Cardiac muscle cell (in vitro differentiated cells and primary cell): ENCODE results near the gene FETUB. TPM values are rescaled to one million over a fixed set of nuclear protein-coding genes. Genes with fewer than 3 reads are reported as not detected.
"Not testable (repeated sequence)": the region's sequence is repeated elsewhere in the genome, so short reads cannot be mapped to it uniquely, and the experiment has no call there.

Experiments
- DNase-seq, 2 donors: peaks; one replicate each; pipeline versions ENCODE4 v3.0.0 to v3.0.0-alpha.2; 2010 to 2017; ENCODE audit warnings: low read depth in 1 of 2, low spot score in 1 of 2
- H3K27ac ChIP-seq: fragments of 200-600 bp; sonication (generic); 2 replicates; pipeline ENCODE4 v1.5.1; 2016
- H3K27me3 ChIP-seq: fragments of 200-600 bp; sonication (generic); 2 replicates; pipeline ENCODE4 v1.6.0; 2016; ENCODE audit warnings: control low read depth
- H3K36me3 ChIP-seq: fragments of 200-600 bp; sonication (generic); 2 replicates; pipeline ENCODE4 v1.5.1; 2016; ENCODE audit warnings: control low read depth
- H3K4me1 ChIP-seq: fragments of 200-600 bp; sonication (generic); 2 replicates; pipeline ENCODE4 v1.8.1; 2017; ENCODE audit warnings: low read depth, mild to moderate bottlenecking, mixed run types
- H3K4me3 ChIP-seq: fragments of 200-600 bp; sonication (generic); 2 replicates; pipeline ENCODE4 v1.5.1; 2016; ENCODE audit warnings: mild to moderate bottlenecking
- H3K9me3 ChIP-seq: fragments of 200-600 bp; sonication (generic); 2 replicates; pipeline ENCODE4 v1.5.1; 2017; ENCODE audit warnings: low read depth, mild to moderate bottlenecking, control low read depth
- polyA plus RNA-seq: library from polyadenylated mRNA; unstranded; fragments of >200 nt; fragmentation: Nextera tagmentation; extraction: Ambion mirVana; gene quantifications from 2 replicates; pipeline ENCODE4 v1.2.1, GENCODE V29; 2016
- total RNA-seq: library from RNA; depleted of rRNA; stranded (reverse); fragments of >200 nt; gene quantifications from 2 replicates; pipeline ENCODE4 v1.2.3, GENCODE V29; 2016
- TF ChIP-seq, protein P1 (sequence below): IDR thresholded peaks from 2 replicates; pipeline ENCODE4 v1.5.1; 2012; ENCODE audit warnings: low read depth, mild to moderate bottlenecking, low read length

FETUB gene
- total and polyA plus RNA-seq, 2 experiments from 2014 or later, result not detected

DNA sequence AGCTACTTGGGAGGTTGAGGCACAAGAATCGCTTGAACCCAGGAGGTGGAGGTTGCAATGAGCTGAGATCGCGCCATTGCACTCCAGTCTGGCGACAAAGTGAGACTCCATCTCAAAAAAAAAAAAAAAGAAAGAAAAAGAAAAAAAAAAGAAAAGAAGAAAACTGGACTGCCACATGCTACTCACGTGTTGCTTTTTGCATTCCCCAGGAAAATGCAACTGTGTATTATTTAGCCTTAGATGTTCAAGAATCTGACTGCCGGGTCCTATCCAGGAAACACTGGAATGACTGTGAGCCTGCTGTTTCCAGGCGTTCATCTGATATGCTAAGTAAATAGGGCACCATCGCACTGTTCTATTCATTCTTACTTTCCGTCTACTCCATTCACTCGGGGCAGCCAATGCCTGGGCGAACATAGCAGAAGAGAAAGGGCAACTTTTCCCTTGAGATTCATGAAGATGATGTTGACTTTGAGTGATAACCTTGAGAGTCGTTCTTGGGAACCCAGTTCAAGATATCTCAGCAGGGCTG lies 47.0 kb downstream of the FETUB start:
- TF ChIP-seq, protein P1, sequence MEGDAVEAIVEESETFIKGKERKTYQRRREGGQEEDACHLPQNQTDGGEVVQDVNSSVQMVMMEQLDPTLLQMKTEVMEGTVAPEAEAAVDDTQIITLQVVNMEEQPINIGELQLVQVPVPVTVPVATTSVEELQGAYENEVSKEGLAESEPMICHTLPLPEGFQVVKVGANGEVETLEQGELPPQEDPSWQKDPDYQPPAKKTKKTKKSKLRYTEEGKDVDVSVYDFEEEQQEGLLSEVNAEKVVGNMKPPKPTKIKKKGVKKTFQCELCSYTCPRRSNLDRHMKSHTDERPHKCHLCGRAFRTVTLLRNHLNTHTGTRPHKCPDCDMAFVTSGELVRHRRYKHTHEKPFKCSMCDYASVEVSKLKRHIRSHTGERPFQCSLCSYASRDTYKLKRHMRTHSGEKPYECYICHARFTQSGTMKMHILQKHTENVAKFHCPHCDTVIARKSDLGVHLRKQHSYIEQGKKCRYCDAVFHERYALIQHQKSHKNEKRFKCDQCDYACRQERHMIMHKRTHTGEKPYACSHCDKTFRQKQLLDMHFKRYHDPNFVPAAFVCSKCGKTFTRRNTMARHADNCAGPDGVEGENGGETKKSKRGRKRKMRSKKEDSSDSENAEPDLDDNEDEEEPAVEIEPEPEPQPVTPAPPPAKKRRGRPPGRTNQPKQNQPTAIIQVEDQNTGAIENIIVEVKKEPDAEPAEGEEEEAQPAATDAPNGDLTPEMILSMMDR, result no peak
- Histone ChIP-seq H3K4me1 (no peaks in the 10 kb centered on the region), H3K4me3 (no peak overlapping the region), H3K27me3 (no peaks in the 10 kb centered on the region), H3K9me3 (no peaks in the 10 kb centered on the region), H3K36me3 (no peaks in the 10 kb centered on the region), H3K27ac (no peak overlapping the region)
- DNase-seq, result no peak

DNA sequence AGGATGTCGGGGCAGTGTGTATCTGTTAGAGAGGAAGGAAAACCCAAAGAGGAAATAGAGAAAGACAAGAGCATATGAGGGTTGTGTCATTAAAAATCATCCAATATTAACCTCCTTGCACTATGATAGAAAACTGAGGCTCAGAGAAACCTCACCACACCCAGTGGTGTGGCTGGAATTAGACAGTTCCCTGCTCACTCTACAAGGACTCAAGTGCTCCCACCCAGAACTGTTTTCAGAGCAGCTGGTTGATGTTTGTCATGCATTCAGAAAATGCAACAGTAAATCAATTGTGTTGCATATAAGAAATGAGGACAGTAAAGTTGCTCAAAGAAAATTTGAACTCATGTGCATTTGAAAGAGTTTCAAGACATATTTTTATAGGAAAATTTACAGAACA lies 50.1 kb downstream of the FETUB start:
- H3K27me3 ChIP-seq, H3K9me3 ChIP-seq, H3K36me3 ChIP-seq, H3K27ac ChIP-seq, H3K4me1 ChIP-seq, H3K4me3 ChIP-seq, DNase-seq: not testable (repeated sequence)

DNA sequence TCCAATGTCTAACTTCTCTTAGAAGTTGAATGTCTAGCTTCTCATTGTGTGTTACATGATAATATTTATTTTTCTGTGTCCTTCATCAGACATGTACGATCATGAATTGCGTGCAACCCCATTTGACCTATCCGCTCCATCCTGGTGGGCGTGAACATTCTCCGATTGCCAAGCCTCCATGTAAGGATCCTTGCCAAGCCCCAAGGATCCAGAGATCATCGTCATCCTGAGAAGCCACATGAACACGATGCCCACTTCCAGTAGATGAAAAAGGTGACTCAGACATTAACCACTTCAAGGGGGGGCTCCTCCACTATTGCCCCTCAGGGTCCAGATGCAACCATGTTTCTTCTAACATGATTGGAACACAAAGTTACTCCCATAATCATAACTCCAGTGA lies 51.5 kb downstream of the FETUB start:
- H3K36me3 ChIP-seq, result no peaks in the 10 kb centered on the region
- DNase-seq, result no peak
- H3K4me1 ChIP-seq, result no peaks in the 10 kb centered on the region
- H3K4me3 ChIP-seq, result no peak overlapping the region
- TF ChIP-seq, protein P1, result no peak
- no peak overlapping the region for H3K27ac ChIP-seq
- no peaks in the 10 kb centered on the region for H3K9me3 ChIP-seq
- H3K27me3 ChIP-seq, result no peaks in the 10 kb centered on the region

DNA sequence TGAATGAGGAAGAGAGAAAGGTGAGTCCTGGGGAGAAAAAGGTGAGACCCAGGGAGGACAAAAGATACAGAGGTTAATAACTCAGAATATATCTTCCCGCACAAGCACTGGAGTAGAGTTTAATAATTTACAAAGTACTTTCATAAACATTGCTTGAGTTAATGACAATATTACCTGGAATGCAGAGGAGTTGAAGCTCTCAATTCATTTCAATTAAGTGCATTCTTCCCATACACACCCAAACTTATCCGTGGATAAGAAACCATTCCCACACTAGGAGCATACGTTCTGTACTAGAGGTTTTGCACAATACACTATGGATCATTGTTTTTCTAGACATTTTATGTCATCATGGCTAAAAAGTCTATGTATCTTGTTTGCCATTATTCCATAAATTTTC lies 53.6 kb downstream of the FETUB start:
- Histone ChIP-seq H3K27ac (no peak overlapping the region), H3K4me3 (no peak overlapping the region), H3K9me3 (no peaks in the 10 kb centered on the region), H3K4me1 (peaks cover 5% of the 10 kb centered on the region), H3K27me3 (no peaks in the 10 kb centered on the region), H3K36me3 (no peaks in the 10 kb centered on the region)
- no peak for DNase-seq
- TF ChIP-seq, protein P1, result no peak

DNA sequence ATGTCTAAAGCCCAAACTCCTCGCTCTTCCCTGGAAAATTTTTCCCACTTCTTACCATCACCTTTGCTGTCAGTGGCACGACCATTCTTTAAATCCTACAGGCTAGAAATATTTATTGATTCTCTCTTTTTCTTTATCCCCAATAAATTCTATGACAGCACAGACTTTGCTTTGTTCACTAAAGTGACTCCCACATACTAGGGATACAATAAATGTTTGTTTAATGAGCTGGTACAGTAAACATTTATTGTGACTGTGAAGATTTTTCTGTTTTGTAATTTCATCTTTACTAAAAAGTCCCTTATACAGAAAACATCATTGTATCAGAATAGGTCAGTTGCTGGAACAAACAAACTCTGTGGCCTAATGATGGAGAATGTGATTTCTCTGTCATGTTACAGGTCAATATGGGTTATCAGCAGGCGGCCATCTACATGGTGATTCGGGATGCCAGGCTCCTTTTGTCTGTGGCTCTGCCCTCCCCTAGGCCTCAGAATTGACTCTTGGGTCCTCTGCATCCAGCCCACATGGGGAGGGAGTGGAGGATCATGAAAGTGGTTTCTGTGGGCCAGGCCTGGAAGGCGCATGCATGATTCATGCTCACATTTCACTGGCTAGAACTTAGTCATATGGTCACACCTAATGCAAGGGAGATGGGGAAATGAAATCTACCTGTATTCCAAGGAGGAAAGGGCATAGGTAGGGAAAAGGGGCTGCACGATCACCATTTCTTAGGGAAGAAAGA lies 54.3 kb downstream of the FETUB start:
- DNase-seq, result no peak
- TF ChIP-seq, protein P1, result no peak

DNA sequence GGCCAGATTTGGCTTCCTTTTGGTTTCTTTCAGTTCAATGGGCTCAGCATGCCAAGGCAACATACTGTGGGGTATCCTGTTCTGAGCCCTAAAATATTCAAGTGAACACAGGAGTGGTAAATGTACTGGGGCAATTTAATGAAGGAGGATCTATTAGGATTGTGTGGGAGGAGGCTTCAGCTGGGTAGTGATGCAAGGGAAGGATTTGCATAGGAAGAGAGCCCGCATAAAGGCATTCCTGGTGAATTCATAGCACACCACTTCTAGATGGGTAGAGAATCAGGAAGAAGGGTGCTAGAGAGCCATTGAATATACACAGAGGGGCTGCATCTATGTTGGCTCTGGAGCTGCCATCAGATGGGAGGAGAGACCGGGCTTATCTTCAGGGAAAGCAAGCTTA lies 56.3 kb downstream of the FETUB start:
- H3K27me3 ChIP-seq, result no peaks in the 10 kb centered on the region
- TF ChIP-seq, protein P1, result no peak
- H3K4me1 ChIP-seq, result peaks cover 5% of the 10 kb centered on the region
- H3K9me3 ChIP-seq, result no peaks in the 10 kb centered on the region
- H3K27ac ChIP-seq, result no peak overlapping the region
- DNase-seq, result no peak
- H3K36me3 ChIP-seq, result no peaks in the 10 kb centered on the region
- H3K4me3 ChIP-seq, result no peak overlapping the region

More for the DNA sequence above, 54.3 kb downstream of the FETUB start:
- Histone ChIP-seq H3K4me1 (peaks cover 5% of the 10 kb centered on the region), H3K27ac (no peak overlapping the region), H3K36me3 (no peaks in the 10 kb centered on the region), H3K27me3 (no peaks in the 10 kb centered on the region), H3K9me3 (no peaks in the 10 kb centered on the region), H3K4me3 (no peak overlapping the region)
